PFSK-1 (cell line): ENCODE data around the gene EMC7.

Experiments used
- POLR2AphosphoS5 ChIP-seq: IDR thresholded peaks from 2 replicates; pipeline ENCODE4 v1.6.1; 2012; ENCODE audit warnings: low read depth, mild to moderate bottlenecking, control low read depth, low read length, moderate library complexity
- SIN3A ChIP-seq: IDR thresholded peaks from 2 replicates; pipeline ENCODE4 v1.6.1; 2012; ENCODE audit warnings: mild to moderate bottlenecking, low read length, moderate library complexity, borderline replicate concordance; ENCODE audit not compliant: insufficient read depth
- TAF1 ChIP-seq: IDR thresholded peaks from 2 replicates; pipeline ENCODE4 v1.6.1; 2012; ENCODE audit warnings: low read length, control low read depth, borderline replicate concordance; ENCODE audit not compliant: insufficient read depth
- TF ChIP-seq, protein P1 (sequence below), 2 experiments: IDR thresholded peaks; 2 replicates each; pipeline versions ENCODE4 v1.6.1 to v1.8.0; 2011 to 2012; ENCODE audit warnings: low read depth in 2 of 2, low read length in 2 of 2, control low read depth in 1 of 2, inconsistent platforms in 1 of 2, mild to moderate bottlenecking in 1 of 2, moderate library complexity in 1 of 2; ENCODE audit not compliant: insufficient read depth in 1 of 2

DNA sequence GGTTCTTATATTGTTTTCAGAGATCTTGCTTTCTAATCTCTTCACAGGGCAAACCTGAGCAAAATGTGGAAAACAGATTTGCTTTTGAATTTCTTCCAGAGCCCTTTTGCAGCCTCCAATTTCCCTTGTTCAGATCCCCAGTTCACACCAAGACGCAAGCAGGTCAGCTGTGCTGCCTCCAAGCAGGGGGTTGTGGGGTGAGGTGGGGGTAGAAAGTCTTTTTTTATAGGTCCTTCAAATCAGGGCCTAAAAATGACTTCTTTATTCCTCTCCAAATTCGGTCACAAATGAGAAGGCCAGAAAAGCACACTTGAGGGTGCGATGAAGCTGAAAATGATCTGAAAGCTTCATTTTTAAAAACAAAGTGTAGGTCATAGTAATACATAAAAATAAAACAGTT is 36.4 kb downstream of the EMC7 start:
- TF ChIP-seq POLR2AphosphoS5: no peak
- no peak for TF ChIP-seq SIN3A
- no peak for TF ChIP-seq TAF1
- TF ChIP-seq, protein P1, sequence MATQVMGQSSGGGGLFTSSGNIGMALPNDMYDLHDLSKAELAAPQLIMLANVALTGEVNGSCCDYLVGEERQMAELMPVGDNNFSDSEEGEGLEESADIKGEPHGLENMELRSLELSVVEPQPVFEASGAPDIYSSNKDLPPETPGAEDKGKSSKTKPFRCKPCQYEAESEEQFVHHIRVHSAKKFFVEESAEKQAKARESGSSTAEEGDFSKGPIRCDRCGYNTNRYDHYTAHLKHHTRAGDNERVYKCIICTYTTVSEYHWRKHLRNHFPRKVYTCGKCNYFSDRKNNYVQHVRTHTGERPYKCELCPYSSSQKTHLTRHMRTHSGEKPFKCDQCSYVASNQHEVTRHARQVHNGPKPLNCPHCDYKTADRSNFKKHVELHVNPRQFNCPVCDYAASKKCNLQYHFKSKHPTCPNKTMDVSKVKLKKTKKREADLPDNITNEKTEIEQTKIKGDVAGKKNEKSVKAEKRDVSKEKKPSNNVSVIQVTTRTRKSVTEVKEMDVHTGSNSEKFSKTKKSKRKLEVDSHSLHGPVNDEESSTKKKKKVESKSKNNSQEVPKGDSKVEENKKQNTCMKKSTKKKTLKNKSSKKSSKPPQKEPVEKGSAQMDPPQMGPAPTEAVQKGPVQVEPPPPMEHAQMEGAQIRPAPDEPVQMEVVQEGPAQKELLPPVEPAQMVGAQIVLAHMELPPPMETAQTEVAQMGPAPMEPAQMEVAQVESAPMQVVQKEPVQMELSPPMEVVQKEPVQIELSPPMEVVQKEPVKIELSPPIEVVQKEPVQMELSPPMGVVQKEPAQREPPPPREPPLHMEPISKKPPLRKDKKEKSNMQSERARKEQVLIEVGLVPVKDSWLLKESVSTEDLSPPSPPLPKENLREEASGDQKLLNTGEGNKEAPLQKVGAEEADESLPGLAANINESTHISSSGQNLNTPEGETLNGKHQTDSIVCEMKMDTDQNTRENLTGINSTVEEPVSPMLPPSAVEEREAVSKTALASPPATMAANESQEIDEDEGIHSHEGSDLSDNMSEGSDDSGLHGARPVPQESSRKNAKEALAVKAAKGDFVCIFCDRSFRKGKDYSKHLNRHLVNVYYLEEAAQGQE (IDR thresholded peaks at IDR 0.05; ENCODE audit: insufficient read depth in 1 of 2, low read depth in 2 of 2, low read length in 2 of 2): no peak
